ENCODE results near the gene DDIT4.
"Not testable (repeated sequence)": the region's sequence is repeated elsewhere in the genome, so short reads cannot be mapped to it uniquely, and the experiment has no call there.

DDIT4 gene

DNA sequence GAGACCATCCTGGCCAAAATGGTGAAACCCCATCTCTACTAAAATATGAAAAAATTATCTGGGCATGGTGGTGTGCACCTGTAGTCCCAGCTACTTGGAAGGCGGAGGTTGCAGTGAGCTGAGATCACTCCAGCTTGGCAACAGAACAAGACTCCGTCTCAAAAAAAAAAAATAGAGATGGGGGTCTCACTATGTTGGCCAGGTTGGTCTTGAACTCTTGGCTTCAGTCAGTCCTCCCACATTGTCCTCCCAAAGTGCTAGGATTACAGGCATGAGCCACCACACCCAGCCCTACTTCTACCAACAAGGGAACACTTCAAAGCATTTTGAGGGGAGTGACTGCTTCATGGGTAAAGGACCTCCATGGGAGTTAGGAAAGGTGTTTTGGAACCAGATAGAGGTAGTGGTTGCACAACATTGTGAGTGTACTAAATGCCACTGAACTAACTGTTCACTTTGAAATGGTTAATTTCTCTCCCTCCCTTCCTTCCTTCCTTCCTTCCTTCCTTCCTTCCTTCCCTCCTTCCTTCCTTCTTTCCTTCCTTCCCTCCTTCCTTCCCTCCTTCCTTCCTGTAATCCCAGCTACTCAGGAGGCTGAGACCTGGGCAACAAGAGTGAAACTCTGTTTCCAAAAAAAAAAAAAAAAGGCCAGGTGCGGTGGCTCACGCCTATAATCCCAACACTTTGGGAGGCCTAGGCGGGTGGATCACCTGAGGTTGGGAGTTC is 5.1 kb upstream of the DDIT4 start:
- not testable (repeated sequence) for DNase-seq

DNA sequence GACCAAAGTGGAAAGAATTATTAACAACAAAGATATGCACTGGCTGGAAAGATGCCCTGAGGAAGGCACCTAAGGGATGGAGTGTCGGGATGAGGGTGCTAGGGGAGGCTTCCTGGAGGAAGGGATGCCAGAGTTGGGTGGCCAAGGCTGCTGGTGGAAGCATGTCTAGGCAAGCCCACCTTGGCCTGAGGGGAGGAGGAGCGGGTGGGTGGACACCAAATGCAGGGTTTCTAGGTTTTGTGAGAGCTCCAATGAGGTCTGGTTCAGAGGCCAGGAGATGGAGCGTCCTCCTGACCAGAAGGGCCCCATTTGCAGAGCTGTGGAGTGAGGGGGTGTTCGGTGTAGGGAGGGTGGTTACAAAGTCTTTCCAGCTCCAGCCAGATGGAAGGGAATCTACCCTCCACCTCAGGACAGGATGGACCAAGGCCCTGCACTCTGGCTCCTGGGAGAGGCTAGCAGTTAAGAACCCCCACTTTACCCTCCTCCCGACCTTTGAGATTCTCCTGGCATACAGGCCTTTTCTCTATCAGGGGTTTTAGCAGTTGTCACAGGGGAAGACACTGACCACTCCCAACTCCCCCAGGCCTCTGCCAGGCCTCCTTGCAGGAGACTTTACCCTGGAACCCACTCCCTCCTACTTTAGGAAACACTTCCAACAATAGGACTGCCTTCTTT is 3.0 kb upstream of the DDIT4 start:
- no peak for DNase-seq

DNA sequence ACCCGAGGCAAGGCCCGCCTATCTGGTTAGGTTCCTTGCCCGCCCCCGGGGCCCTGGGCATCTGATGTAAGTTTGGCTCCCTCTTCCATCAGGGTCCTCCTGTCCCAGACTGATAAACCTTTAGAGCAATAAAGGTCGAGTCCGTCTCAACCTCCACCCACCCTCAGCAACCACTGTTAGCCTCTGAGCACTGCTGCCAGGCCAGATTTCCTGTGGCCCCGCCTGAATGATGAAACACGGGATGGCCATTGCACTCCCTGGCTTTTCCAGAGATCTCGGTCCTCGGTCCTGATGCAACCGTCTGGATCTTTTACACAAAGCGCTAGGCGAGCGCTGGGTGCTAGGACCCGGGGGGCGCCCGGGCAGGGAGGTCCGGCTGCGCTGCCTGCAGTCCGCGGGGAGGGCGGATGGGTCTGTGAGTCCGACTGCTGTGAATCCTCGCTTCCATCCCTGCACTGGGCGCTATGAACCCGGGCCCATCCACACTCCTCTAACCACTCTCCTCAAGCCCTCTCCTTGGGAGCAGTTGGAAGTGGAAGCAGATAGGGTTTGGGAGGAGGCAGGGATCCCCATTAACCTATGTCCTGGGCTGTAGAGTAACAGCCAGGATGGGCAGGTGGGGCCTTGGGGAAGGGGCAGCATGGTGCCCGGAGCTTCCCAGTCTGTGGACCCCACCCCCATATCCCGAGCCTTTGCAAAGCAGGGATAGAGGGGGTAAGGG is 875 bp upstream of the DDIT4 start:
- DNase-seq, result peak; percentile 59

DNA sequence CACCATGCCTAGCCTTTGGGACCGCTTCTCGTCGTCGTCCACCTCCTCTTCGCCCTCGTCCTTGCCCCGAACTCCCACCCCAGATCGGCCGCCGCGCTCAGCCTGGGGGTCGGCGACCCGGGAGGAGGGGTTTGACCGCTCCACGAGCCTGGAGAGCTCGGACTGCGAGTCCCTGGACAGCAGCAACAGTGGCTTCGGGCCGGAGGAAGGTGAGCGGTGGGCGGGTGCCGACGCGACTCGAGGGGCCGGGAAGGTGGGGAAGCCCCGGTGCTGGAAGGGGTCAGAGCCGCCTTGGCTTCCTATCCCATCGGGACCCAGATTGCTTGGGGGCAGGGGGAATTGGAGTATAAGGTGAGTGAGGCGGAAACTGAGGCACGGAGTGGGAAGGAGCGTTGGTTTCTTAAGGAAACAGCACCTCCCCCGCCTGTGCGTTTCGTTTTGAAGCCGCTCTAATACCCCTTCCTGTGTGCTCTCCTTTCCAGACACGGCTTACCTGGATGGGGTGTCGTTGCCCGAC is 547 bp downstream of the DDIT4 start:
- no peak for DNase-seq

DNA sequence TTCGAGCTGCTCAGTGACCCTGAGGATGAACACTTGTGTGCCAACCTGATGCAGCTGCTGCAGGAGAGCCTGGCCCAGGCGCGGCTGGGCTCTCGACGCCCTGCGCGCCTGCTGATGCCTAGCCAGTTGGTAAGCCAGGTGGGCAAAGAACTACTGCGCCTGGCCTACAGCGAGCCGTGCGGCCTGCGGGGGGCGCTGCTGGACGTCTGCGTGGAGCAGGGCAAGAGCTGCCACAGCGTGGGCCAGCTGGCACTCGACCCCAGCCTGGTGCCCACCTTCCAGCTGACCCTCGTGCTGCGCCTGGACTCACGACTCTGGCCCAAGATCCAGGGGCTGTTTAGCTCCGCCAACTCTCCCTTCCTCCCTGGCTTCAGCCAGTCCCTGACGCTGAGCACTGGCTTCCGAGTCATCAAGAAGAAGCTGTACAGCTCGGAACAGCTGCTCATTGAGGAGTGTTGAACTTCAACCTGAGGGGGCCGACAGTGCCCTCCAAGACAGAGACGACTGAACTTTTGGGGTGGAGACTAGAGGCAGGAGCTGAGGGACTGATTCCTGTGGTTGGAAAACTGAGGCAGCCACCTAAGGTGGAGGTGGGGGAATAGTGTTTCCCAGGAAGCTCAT is 1.1 kb downstream of the DDIT4 start:
- peak; percentile 59 for DNase-seq

DNA sequence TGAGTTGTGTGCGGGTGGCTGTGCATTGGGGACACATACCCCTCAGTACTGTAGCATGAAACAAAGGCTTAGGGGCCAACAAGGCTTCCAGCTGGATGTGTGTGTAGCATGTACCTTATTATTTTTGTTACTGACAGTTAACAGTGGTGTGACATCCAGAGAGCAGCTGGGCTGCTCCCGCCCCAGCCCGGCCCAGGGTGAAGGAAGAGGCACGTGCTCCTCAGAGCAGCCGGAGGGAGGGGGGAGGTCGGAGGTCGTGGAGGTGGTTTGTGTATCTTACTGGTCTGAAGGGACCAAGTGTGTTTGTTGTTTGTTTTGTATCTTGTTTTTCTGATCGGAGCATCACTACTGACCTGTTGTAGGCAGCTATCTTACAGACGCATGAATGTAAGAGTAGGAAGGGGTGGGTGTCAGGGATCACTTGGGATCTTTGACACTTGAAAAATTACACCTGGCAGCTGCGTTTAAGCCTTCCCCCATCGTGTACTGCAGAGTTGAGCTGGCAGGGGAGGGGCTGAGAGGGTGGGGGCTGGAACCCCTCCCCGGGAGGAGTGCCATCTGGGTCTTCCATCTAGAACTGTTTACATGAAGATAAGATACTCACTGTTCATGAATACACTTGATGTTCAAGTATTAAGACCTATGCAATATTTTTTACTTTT is 1.8 kb downstream of the DDIT4 start:
- no peak for DNase-seq

DNA sequence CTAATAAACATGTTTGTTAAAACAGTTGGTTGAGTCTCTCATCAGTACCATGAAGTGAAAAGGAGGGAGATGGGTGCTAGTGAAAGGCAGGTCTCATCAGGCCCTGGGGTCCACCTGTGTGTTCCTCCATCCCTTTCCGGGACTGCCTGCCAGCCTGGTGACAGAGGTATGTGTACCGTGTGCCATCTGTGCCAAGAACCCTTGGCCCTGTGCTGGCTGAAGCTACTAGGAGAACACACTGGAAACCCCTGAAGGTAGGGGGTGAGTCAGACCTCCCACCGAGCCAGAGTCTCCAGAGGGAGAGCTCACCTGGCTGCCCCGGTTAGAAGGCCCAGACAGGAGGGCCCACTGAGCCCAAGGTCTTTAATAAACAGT is 2.3 kb downstream of the DDIT4 start:
- DNase-seq, result no peak

DNA sequence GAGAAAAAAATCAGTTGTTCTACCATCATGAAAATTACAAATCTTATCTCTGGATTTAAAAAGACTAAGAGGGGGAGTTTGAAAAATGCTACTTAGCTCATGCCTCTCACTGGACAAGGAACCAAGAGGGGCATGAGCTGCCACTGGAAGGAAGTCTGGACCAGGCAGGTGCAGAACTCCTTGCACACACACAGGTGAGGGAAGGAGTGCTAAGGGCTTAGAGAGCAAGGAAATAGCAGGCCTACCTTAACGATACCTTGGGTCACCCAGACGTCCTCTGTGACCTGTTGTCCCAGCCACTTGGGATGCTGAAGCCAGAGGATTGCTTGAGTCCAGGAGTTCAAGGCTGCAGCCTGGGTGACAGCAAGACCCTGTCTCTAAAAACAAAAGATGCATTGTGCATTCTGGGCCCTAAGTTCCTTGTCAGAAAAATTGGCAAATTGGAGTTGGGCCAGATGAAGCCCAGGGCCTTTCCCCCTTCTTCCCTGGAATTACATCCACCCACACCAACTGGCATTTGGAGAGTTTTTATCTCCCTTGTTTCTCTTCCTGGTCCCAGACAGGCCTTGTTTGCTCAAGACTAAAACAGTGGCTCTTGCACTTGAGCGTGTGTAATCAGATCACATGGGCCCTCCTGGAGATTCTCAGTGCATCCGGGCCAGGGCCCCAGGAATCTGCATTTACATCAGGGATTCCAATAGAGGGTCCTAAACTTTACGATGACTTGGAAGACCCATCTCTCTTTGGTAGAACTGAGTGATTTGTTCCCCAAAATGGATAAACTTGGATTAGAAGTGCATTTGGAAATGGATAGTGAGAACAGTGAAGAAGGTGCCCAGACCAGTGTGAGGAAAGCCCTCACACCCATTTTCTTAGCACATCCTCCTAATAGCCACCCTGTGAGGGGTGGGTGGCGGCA is 3.0 kb downstream of the DDIT4 start:
- no peak for DNase-seq

DNA sequence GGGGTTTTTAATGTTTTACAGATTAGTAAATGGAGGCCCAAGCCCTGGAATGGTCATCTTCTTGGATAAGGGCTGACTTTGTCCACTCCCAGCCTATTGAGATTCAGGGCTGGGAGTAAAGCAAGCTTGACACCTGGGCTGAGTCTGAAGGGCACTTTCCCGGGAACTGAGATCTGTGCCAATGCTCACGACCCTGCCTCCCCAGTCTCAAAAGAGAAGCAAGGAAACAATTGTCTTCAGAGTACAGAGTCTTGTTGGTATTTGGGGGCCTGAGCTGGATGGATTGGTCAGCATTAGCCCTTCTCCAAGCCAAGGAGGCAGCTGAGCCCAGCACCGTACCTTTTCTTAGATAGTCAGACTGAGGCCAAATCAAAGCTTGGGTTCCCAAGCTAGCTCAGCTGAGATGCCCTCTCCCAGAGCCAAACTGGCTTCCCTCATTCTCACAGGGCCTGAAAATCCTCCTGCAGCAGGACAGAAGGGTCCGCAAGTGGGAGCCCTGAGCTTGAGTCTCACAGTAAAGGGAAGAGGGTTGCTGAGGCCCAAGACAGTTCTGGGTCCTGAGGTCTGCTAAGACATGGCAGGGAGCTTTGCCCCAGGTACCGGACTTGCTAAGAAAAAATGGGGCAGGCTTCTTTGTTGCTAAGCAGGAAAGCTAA is 3.7 kb downstream of the DDIT4 start:
- DNase-seq, result no peak

DNA sequence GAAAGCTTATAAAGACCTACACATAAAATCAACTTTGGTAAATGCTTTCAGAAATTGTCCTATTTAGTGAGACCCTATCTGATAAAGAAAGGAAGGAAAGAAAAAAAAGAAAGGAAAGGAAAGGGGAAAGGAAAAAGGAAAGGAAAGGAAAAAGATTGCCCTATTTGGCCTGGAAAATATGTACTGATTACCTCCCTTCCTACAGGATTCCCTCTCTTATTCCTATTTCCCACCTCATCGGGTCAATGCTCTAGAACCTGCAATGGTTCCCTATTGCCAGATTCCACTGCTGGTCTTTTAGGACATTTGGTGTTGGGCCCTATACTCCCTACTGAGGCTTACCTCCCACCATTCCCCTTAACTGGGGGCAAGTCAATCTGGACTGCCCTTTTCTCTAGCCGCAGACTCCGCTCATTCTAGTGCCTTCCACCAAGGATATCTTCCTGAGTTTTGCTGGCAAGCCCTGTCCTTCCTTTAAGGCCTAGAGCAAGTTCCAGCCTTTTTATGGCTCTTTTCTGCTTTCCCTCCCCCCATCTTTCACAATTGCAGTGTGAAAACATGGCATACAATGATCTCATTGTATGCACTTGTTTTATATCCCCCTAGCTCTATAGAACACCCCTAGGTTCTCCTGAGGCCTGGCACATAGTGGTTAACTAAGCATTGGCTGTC is 4.4 kb downstream of the DDIT4 start:
- DNase-seq, result no peak

DNA sequence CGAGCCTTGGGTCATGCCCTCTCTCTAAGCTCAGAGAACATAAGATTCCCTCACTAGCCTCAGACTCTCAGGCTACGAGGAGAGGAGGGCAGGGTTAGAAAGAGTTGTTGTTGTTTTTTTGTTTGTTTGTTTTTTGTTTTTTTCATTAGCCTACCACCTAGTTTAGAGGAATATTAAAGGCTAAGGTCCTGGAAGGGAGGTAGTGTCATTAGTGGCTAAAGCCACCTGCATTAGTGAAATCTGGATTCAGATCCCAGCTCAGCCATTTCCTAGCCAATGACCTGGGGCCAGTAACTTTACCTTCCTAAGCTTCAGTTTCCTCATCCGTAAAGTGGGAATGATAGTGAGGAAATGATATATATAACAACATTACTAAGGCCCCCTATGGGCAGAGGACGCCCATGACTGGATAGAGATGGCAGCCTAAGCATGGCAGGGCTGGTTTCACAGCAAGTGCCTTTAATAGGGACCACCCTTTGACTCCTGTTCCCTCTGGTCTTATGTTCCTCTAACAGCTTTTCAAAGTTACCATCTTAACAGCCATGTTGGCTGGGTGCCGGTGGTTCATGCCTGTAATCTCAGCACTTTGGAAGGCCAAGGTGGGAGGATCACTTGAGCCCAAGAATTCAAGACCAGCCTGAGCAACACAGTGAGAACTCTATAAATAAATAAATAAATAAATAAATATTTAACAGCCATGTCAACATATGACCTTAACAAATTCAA is 5.1 kb downstream of the DDIT4 start:
- DNase-seq, result no peak

DNA sequence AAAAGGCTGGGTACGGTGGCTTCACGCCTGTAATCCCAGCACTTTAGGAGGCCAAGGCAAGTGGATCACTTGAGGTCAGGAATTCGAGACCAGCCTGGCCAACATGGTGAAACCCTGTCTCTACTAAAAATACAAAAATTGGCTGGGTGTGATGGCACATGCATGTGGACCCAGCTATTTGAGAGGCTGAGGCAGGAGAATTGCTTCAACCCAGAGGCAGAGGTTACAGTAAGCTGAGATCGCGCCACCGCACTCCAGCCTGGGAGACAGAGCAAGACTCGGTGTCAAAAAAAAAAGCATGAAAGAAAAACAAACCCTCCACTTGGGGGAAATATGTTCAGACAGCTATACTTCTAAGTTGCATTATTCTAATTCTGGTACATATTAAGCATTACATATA is 5.9 kb downstream of the DDIT4 start:
- DNase-seq, result not testable (repeated sequence)

DNA sequence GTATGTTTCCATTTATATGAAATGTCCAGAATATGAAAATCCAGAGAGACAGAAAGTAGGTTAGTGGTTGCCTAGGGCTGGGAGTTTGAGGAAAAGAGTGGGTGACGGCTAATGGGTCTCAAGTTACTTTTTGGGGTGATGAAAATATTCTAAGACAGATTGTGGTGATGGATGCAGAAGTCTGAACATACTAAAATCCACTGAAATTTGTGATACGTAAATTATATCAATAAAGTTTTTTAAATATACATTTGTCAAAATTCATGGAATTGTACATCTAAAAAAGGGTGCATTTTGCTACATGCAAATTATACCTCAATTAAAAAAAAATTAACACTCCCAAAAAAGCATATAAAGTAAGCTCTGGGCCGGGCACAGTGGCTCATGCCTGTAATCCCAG is 9.4 kb downstream of the DDIT4 start:
- DNase-seq, result no peak

DNA sequence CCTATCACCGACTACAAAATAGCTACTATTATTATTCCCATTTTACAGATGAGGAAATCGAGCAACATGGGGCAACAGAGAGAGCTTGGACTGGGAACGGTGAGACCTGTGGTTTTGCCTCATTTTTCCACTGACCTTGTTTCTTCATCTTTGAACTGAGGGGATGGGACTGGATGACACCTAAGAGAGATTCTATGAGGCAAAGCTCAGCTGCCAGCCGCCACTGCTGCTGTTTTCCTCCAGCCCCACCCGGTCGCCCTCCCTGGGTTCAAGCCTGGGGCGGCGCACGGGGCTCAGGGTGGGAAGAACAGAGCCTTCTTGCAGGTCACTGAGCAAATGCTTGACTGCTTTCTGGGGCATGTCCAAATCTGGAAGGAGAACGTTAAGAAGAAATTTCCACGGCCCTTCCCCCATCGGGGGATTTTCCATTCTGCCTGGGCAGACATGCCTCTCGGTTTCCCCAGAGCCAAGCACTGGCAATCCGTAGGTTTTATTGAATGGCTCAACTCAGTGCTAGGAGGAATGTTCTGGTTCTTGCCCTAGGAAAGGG is 12.3 kb downstream of the DDIT4 start:
- DNase-seq, result no peak

DNA sequence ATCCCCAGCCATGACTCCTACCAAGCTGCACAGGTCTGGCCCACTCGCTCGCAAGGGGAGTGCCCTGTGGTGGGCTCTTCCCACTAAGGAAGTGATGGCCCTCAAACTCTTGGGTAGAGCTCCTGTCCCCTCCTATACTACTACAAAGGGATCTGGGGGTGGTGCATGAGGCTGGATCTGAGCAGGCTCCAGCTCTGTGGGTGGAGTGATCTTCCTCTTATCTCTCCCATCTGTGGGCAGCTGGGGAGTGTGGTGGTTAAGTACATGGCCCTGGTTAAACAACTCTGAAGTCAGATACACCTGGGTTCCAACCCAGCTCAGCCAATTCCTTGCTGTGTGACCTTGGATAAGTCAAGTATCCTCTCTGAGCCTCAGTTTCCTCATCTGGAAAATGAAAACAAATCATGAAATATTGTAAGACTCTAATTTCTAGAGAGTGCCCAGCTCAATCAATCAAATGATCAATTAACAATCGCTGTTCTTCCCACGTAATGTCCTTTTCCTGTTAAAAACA is 17.4 kb downstream of the DDIT4 start:
- DNase-seq, result no peak

DNA sequence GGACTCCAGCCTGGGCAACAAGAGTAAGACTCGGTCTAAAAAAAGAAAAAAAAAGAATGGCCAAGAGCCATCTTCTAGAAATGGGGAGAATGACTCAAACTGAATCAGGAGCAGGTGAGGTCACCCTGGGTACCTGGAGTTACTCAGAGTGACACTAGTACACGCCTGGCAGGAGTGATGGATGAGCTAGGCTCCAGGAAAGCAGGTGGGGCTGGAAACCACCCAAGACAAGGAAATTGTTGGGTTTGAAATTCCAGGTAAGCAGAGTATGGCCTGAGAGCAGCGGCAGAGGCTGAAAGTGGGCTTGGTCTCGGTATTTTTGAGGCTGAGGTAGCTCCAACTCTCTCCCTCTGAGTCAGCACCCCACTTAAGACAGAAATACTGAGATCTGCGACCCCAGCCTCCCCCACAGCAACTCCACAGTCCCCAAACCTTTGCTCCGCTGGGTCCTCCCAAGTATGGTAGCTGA is 18.5 kb downstream of the DDIT4 start:
- no peak for DNase-seq

DNA sequence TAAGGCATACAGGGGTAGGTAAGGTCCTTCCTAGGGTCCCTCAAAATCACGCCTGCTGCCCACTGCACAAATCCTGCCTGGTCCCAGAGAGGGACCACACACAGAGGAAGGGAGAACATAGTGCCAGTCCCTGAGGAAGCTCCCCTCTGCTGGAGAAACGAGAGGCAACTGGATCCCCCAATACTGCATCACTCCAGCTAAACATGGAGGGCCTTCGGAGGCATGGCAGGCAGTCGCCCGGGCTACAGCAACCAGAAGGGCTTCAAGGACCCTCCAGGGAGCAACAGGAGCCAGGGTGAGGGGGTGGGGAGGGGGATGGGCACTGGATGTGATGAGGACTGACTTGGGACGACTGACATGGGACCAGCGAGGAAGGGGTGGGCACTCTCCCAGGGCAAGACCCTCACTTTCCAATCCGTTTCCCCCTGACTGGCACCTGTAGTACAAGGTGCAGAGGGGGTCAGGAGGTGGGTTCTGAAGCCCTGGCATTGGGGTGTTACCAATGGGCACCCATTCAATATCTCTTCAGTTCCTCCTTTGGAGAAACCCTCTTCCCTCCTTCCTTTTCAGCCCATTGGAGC is 21.7 kb downstream of the DDIT4 start:
- no peak for DNase-seq

DNA sequence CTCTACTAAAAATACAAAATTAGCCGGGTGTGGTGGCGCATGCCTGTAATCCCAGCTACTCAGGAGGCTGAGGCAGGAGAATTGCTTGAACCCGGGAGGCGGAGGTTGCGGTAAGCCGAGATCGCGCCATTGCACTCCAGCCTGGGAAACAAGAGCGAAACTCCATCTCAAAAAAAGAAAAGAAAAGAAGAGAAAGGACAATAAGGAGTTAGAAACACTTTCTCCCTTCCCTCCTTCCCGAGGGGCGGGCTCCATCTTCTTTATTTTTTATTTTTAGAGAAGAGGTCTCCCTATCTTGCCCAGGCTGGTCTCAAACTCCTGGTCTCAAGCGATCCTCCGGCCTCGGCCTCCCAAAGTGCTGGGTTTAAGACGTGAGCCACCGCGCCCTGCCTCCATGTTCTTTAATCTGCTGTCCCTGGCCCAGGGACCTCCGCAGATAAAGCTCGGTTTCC is 23.1 kb downstream of the DDIT4 start:
- DNase-seq, result not testable (repeated sequence)
